Measurements from ENCODE around the gene RIBC2. TPM values are rescaled to one million over a fixed set of nuclear protein-coding genes. Genes with fewer than 3 reads are reported as not detected.

Gene RIBC2
- total RNA-seq, 2 experiments from 2014 or later, result 11.2 to 12.1 TPM

- ATAC-seq (ENCODE audit: low read depth) (no peak), DNase-seq (no peak)
- Mint-ChIP-seq H3K27ac (no peak overlapping the region), H3K4me1 (peaks cover 11% of the 10 kb centered on the region), H3K4me3 (no peak overlapping the region), H3K27me3 (no peaks in the 10 kb centered on the region), H3K9me3 (no peaks in the 10 kb centered on the region), H3K36me3 (peaks cover 33% of the 10 kb centered on the region)
- POLR2A ChIA-PET, result interaction anchor here (0.5 kb wide), 1 partner anchor 1402 kb away, joined by 7 read pairs; no protein-coding TSS in a partner anchor
These were observed 4.7 kb downstream of the RIBC2 start for GRCh38 chr22:45418056-45418769.

GRCh38 chr22:45418770-45419138 lies 5.3 kb downstream of the RIBC2 start:
- no peak for DNase-seq
- peaks cover 33% of the 10 kb centered on the region for H3K36me3 Mint-ChIP-seq
- H3K4me3 Mint-ChIP-seq, result no peak overlapping the region
- no peaks in the 10 kb centered on the region for H3K9me3 Mint-ChIP-seq
- no peaks in the 10 kb centered on the region for H3K27me3 Mint-ChIP-seq
- peaks cover 11% of the 10 kb centered on the region for H3K4me1 Mint-ChIP-seq
- POLR2A ChIA-PET, result interaction anchor here (0.6 kb wide), 1 partner anchor 30 kb away, joined by 3 read pairs; no protein-coding TSS in a partner anchor
- no peak for ATAC-seq (ENCODE audit: low read depth)
- no peak overlapping the region for H3K27ac Mint-ChIP-seq

GRCh38 chr22:45420011-45420410 lies 6.5 kb downstream of the RIBC2 start:
- Mint-ChIP-seq H3K4me1 (peaks cover 7% of the 10 kb centered on the region), H3K4me3 (no peak overlapping the region), H3K27me3 (no peaks in the 10 kb centered on the region), H3K27ac (no peak overlapping the region), H3K9me3 (no peaks in the 10 kb centered on the region), H3K36me3 (peaks cover 33% of the 10 kb centered on the region)
- no peak for DNase-seq
- POLR2A ChIA-PET, result interaction anchor here (0.8 kb wide), 1 partner anchor 13 kb away, joined by 3 read pairs; no protein-coding TSS in a partner anchor
- ATAC-seq (ENCODE audit: low read depth), result no peak

- Mint-ChIP-seq H3K27ac (no peak overlapping the region), H3K27me3 (no peaks in the 10 kb centered on the region), H3K4me3 (no peak overlapping the region), H3K9me3 (no peaks in the 10 kb centered on the region), H3K4me1 (peaks cover 7% of the 10 kb centered on the region), H3K36me3 (peaks cover 32% of the 10 kb centered on the region)
- no peak for DNase-seq
- ATAC-seq (ENCODE audit: low read depth), result no peak
- POLR2A ChIA-PET, result interaction anchor here (0.8 kb wide), 1 partner anchor 12 kb away, joined by 3 read pairs; no protein-coding TSS in a partner anchor
These were observed 7.0 kb downstream of the RIBC2 start for GRCh38 chr22:45420539-45420938.

GRCh38 chr22:45421349-45422055 lies 8.0 kb downstream of the RIBC2 start:
- Mint-ChIP-seq H3K36me3 (peaks cover 36% of the 10 kb centered on the region), H3K9me3 (no peaks in the 10 kb centered on the region), H3K4me3 (no peak overlapping the region), H3K27me3 (no peaks in the 10 kb centered on the region), H3K27ac (no peak overlapping the region), H3K4me1 (peaks cover 3% of the 10 kb centered on the region)
- POLR2A ChIA-PET, result no interaction called here
- no peak for ATAC-seq (ENCODE audit: low read depth)
- DNase-seq, result no peak

GRCh38 chr22:45422237-45422983 lies 8.9 kb downstream of the RIBC2 start:
- H3K27ac Mint-ChIP-seq, result no peak overlapping the region

GRCh38 chr22:45423524-45423923 lies 10.0 kb downstream of the RIBC2 start:
- Mint-ChIP-seq H3K4me3 (no peak overlapping the region), H3K4me1 (peaks cover 3% of the 10 kb centered on the region), H3K27ac (no peak overlapping the region), H3K36me3 (peaks cover 38% of the 10 kb centered on the region), H3K27me3 (no peaks in the 10 kb centered on the region), H3K9me3 (no peaks in the 10 kb centered on the region)
- ATAC-seq (ENCODE audit: low read depth), result no peak
- POLR2A ChIA-PET, result interaction anchor here (0.6 kb wide), 1 partner anchor 10 kb away, joined by 3 read pairs; the partner anchor contains the start of genes RIBC2 and SMC1B
- DNase-seq, result no peak

More at GRCh38 chr22:45422237-45422983, 8.9 kb downstream of the RIBC2 start:
- ATAC-seq (ENCODE audit: low read depth) (no peak), DNase-seq (no peak)
- H3K27me3 Mint-ChIP-seq, result no peaks in the 10 kb centered on the region
- POLR2A ChIA-PET, result interaction anchor here (0.8 kb wide), 1 partner anchor 103 kb away, joined by 3 read pairs; no protein-coding TSS in a partner anchor
- H3K4me3 Mint-ChIP-seq, result no peak overlapping the region
- H3K4me1 Mint-ChIP-seq, result peaks cover 3% of the 10 kb centered on the region
- H3K36me3 Mint-ChIP-seq, result peaks cover 42% of the 10 kb centered on the region
- no peaks in the 10 kb centered on the region for H3K9me3 Mint-ChIP-seq

- Mint-ChIP-seq H3K9me3 (no peaks in the 10 kb centered on the region), H3K36me3 (peaks cover 31% of the 10 kb centered on the region), H3K4me1 (peaks cover 3% of the 10 kb centered on the region), H3K27me3 (no peaks in the 10 kb centered on the region), H3K4me3 (no peak overlapping the region), H3K27ac (no peak overlapping the region)
- POLR2A ChIA-PET, result no interaction called here
- no peak for DNase-seq
- ATAC-seq (ENCODE audit: low read depth), result no peak
These were observed 10.8 kb downstream of the RIBC2 start for GRCh38 chr22:45424241-45424731.

GRCh38 chr22:45425101-45425500 lies 11.6 kb downstream of the RIBC2 start:
- H3K27ac Mint-ChIP-seq, result no peak overlapping the region
- no peaks in the 10 kb centered on the region for H3K9me3 Mint-ChIP-seq
- DNase-seq, result no peak
- H3K36me3 Mint-ChIP-seq, result peaks cover 27% of the 10 kb centered on the region
- no peak overlapping the region for H3K4me3 Mint-ChIP-seq
- H3K4me1 Mint-ChIP-seq, result peaks cover 3% of the 10 kb centered on the region
- H3K27me3 Mint-ChIP-seq, result no peaks in the 10 kb centered on the region
- POLR2A ChIA-PET, result interaction anchor here (0.6 kb wide), 1 partner anchor 164 kb away, joined by 4 read pairs; no protein-coding TSS in a partner anchor
- ATAC-seq (ENCODE audit: low read depth), result no peak

- Mint-ChIP-seq H3K27ac (no peak overlapping the region), H3K4me3 (no peak overlapping the region), H3K36me3 (peaks cover 21% of the 10 kb centered on the region), H3K4me1 (peaks cover 3% of the 10 kb centered on the region), H3K27me3 (no peaks in the 10 kb centered on the region), H3K9me3 (no peaks in the 10 kb centered on the region)
- POLR2A ChIA-PET, result interaction anchor here (0.6 kb wide), 1 partner anchor 165 kb away, joined by 4 read pairs; no protein-coding TSS in a partner anchor
- ATAC-seq (ENCODE audit: low read depth) (no peak), DNase-seq (peak; percentile 8)
These were observed 12.2 kb downstream of the RIBC2 start for GRCh38 chr22:45425531-45426265.

GRCh38 chr22:45426387-45426786 lies 12.9 kb downstream of the RIBC2 start:
- POLR2A ChIA-PET, result no interaction called here
- Mint-ChIP-seq H3K27me3 (no peaks in the 10 kb centered on the region), H3K4me3 (no peak overlapping the region)

GRCh38 chr22:45427114-45427513 lies 13.6 kb downstream of the RIBC2 start:
- Mint-ChIP-seq H3K4me3 (no peak overlapping the region), H3K4me1 (no peaks in the 10 kb centered on the region), H3K27me3 (no peaks in the 10 kb centered on the region), H3K36me3 (peaks cover 17% of the 10 kb centered on the region), H3K27ac (no peak overlapping the region), H3K9me3 (no peaks in the 10 kb centered on the region)
- POLR2A ChIA-PET, result no interaction called here
- DNase-seq (no peak), ATAC-seq (ENCODE audit: low read depth) (no peak)

More at GRCh38 chr22:45426387-45426786, 12.9 kb downstream of the RIBC2 start:
- Mint-ChIP-seq H3K4me1 (peaks cover 3% of the 10 kb centered on the region), H3K9me3 (no peaks in the 10 kb centered on the region), H3K36me3 (peaks cover 21% of the 10 kb centered on the region), H3K27ac (no peak overlapping the region)
- no peak for DNase-seq
- ATAC-seq (ENCODE audit: low read depth), result no peak
